Activated CD8-positive, alpha-beta T cell treated with anti-CD3 and anti-CD28 coated beads, Interleukin-2, amount 10 ng/mL, durations not matched to agents 7 days and 5 days (primary cell): ENCODE data around the gene C1QTNF2. TPM values are rescaled to one million over a fixed set of nuclear protein-coding genes. Genes with fewer than 3 reads are reported as not detected.

Experiments
- ATAC-seq: fragments of 150-1000 bp; cut with Tn5 transposase; one replicate; pipeline ENCODE4 v1.10.0; 2021; ENCODE audit warnings: moderate library complexity
- CTCF ChIA-PET: fragments of 350-600 bp; sonication (Branson Sonifier 250); formaldehyde crosslinking; loops from one replicate; lab custom pipeline; 2021; ENCODE audit warnings: antibody characterized with exemption; lab: Charles Lee
- POLR2A ChIA-PET: fragments of 350-600 bp; sonication (Branson Sonifier 250); formaldehyde crosslinking; loops from one replicate; lab custom pipeline; 2021; ENCODE audit warnings: antibody characterized with exemption; lab: Charles Lee
- DNase-seq: peaks from one replicate; pipeline ENCODE4 v3.0.0-alpha.2; 2020
- H3K27ac Mint-ChIP-seq: one replicate; pipeline ENCODE4 v1.8.0; 2021; ENCODE audit warnings: mild to moderate bottlenecking, mixed read lengths
- H3K27me3 Mint-ChIP-seq: one replicate; pipeline ENCODE4 v1.8.0; 2021; ENCODE audit warnings: low read depth, mixed read lengths
- H3K36me3 Mint-ChIP-seq: one replicate; pipeline ENCODE4 v1.8.0; 2021; ENCODE audit warnings: low read depth, mixed read lengths
- H3K4me1 Mint-ChIP-seq: one replicate; pipeline ENCODE4 v1.8.0; 2021; ENCODE audit warnings: low read depth, mixed read lengths
- H3K4me3 Mint-ChIP-seq: one replicate; pipeline ENCODE4 v1.8.0; 2021; ENCODE audit warnings: mild to moderate bottlenecking, mixed read lengths
- H3K9me3 Mint-ChIP-seq: one replicate; pipeline ENCODE4 v1.8.0; 2022; ENCODE audit warnings: mixed read lengths; ENCODE audit not compliant: insufficient read depth
- total RNA-seq, 2 experiments: library from RNA; stranded (reverse); gene quantifications; one replicate each; pipeline ENCODE4 v1.2.3, GENCODE V29; 2021

C1QTNF2 gene
- total RNA-seq, 2 experiments from 2014 or later, result not detected

DNA sequence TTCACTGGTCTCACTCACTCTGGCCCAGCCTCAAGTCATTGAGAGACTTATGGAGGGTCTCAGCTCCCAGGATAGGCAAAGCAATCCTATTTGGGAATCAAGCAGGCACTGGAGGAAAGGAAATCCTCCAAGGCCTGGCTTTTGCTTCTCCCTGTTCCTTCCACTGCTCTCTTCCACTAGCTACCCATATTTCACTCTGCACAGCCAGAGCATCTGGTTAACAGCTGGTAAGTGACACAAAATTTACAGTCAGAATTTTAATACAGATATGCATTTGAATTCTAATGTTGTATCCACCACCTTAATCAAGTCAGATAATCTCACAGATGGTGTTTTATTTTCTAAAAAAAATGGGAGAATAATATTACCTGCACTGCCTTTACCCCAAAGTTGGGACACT, 868 bp upstream of the C1QTNF2 start:
- CTCF ChIA-PET, result interaction anchor here (1.3 kb wide), 1 partner anchor 350 kb away, joined by 4 read pairs; no protein-coding TSS in a partner anchor
- POLR2A ChIA-PET, result no interaction called here
- Mint-ChIP-seq H3K36me3 (no peaks in the 10 kb centered on the region), H3K4me1 (peaks cover 11% of the 10 kb centered on the region), H3K27ac (no peak overlapping the region), H3K9me3 (no peaks in the 10 kb centered on the region), H3K4me3 (no peak overlapping the region), H3K27me3 (peaks cover 67% of the 10 kb centered on the region)
- ATAC-seq (no peak), DNase-seq (no peak)

DNA sequence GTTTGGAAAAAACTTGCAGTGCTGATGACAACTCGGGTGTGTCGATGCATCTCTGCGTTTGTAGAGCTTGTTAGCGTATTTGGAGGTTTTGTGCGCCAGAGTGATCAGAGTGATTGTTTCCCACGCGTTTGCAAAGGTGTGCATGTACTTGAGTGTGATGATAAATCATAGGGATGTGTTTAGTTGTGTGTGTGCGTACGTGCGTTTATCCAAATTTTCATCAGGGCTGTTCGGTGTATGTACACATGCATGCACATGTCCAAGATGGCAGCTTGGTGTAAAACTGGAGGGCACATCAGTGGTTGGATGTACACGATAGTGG, 248 bp upstream of the C1QTNF2 start:
- no peak overlapping the region for H3K27ac Mint-ChIP-seq
- ATAC-seq, result no peak
- H3K27me3 Mint-ChIP-seq, result peaks cover 67% of the 10 kb centered on the region

DNA sequence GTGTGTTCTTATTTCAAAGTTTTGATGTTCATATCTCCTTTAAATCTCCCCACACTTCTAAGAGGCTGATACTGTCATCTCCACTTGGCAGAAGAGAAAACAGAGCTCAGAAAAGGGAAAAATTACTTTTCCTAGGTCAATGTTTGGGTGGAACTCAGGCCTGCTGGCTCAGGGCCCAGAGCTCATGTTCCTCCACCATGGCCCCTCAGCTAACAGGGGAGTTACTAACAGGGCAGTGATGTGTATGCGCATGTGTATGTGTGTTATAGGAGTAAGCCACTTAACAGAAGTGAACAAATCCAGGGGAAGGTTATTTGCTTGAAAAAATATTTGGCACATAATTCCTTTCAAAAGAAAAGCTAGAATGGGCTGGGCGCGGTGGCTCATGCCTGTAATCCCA, 2.5 kb downstream of the C1QTNF2 start:
- Mint-ChIP-seq H3K4me3 (no peak overlapping the region), H3K4me1 (peaks cover 11% of the 10 kb centered on the region), H3K9me3 (no peaks in the 10 kb centered on the region), H3K27ac (no peak overlapping the region), H3K36me3 (no peaks in the 10 kb centered on the region), H3K27me3 (peaks cover 49% of the 10 kb centered on the region)
- ChIA-PET CTCF (interaction anchor here (1.3 kb wide), 1 partner anchor 22 kb away, joined by 5 read pairs; no protein-coding TSS in a partner anchor), POLR2A (no interaction called here)
- ATAC-seq (no peak), DNase-seq (no peak)

More for the DNA sequence above, 248 bp upstream of the C1QTNF2 start:
- no peak overlapping the region for H3K4me3 Mint-ChIP-seq
- H3K36me3 Mint-ChIP-seq, result no peaks in the 10 kb centered on the region
- CTCF ChIA-PET, result interaction anchor here (1.0 to 1.3 kb wide), 3 partner anchors 8 to 384 kb away, joined by 3 to 4 read pairs (median 3); no protein-coding TSS in a partner anchor
- POLR2A ChIA-PET, result no interaction called here
- DNase-seq, result no peak
- H3K4me1 Mint-ChIP-seq, result peaks cover 11% of the 10 kb centered on the region
- no peaks in the 10 kb centered on the region for H3K9me3 Mint-ChIP-seq

DNA sequence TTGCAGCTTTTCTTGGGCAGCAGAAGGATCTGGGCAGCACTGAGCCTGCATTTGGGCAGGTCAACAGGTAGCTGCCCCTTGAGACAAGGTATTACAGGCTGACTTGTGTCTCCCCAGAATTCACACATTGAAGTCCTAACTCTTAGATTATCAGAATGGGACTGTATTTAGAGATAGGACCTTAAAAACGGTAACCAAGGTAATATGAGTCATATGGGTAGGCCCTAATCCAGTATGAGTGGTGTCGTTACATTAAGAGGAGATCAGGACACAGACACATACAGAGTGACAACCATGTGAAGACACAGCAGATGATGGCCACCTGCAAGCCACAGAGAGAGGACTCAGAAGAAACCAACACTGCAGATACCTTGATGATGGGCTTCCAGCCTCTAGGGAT, 3.2 kb downstream of the C1QTNF2 start:
- DNase-seq (no peak), ATAC-seq (no peak)
- ChIA-PET POLR2A (no interaction called here), CTCF (interaction anchor here (1.3 kb wide), 1 partner anchor 21 kb away, joined by 5 read pairs; no protein-coding TSS in a partner anchor)
- H3K27me3 Mint-ChIP-seq, result peaks cover 43% of the 10 kb centered on the region
- H3K9me3 Mint-ChIP-seq, result no peaks in the 10 kb centered on the region
- peaks cover 11% of the 10 kb centered on the region for H3K4me1 Mint-ChIP-seq
- no peak overlapping the region for H3K27ac Mint-ChIP-seq
- no peak overlapping the region for H3K4me3 Mint-ChIP-seq
- H3K36me3 Mint-ChIP-seq, result no peaks in the 10 kb centered on the region

DNA sequence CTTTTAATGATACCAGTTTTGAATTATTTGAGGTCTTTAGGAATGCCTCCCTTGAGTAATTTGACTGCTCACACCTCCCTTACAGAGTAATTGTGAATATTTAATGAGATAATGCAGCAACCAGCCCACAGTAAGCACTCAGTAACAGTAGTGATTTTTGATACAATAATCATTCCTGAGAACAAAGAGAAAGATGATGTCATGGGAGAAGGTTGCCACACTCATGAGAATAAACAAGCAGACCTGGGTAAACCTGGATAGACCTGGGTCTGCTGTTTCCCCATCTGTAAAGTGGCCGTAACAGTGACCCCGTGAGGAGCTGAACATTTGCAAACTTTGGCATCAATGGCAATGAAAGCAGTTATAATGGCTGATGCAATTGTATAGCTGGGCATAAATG, 4.2 kb downstream of the C1QTNF2 start:
- no peaks in the 10 kb centered on the region for H3K9me3 Mint-ChIP-seq
- no peak for ATAC-seq
- POLR2A ChIA-PET, result no interaction called here
- no peaks in the 10 kb centered on the region for H3K36me3 Mint-ChIP-seq
- no peak overlapping the region for H3K4me3 Mint-ChIP-seq
- H3K27me3 Mint-ChIP-seq, result peaks cover 37% of the 10 kb centered on the region
- CTCF ChIA-PET, result interaction anchor here (1.0 kb wide), 1 partner anchor 21 kb away, joined by 3 read pairs; no protein-coding TSS in a partner anchor
- DNase-seq, result no peak
- H3K27ac Mint-ChIP-seq, result no peak overlapping the region
- H3K4me1 Mint-ChIP-seq, result peaks cover 11% of the 10 kb centered on the region

DNA sequence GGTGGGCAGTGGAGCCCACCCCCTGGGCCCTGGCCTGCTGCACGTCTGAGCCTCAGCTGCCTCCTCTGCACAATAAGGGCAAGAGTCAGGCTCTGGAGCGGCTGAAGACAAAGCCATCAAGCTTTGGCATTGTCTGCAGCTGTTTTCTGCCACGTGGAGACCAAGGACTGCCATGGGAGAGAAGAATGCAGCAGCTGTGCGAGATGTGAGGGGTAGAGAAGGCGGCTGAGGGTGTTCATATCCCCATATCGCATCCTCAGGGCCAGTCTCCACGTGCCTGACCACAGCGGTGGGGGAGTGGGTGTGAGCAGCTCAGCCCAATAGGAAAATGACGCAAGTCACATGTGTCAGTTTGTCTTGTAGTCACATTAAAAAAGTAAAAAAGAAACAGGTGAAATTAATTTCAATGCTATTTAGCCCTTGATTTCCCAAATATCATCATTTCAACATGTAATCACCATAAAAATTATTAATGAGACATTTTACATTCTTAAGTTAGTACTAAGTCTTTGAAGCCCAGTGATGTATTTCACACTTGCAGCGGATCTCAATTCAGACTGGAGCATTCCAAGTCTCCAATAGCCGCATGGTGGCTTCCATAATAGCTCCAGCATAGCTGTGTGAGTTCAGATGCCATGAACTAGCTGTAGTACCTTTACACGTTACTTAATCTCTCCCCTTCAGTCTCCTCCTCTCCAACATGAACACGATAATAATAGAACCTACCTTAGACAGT, 6.6 kb downstream of the C1QTNF2 start:
- ChIA-PET POLR2A (no interaction called here), CTCF (no interaction called here)
- Mint-ChIP-seq H3K36me3 (no peaks in the 10 kb centered on the region), H3K4me3 (no peak overlapping the region), H3K4me1 (no peaks in the 10 kb centered on the region), H3K9me3 (no peaks in the 10 kb centered on the region), H3K27ac (no peak overlapping the region), H3K27me3 (peaks cover 23% of the 10 kb centered on the region)
- no peak for ATAC-seq
- no peak for DNase-seq

- POLR2A ChIA-PET, result no interaction called here
These were observed 7.2 kb downstream of the C1QTNF2 start for GRCh38 chr5:160363211-160363610.

GRCh38 chr5:160361624-160362228, 8.7 kb downstream of the C1QTNF2 start:
- ChIA-PET POLR2A (no interaction called here), CTCF (interaction anchor here (1.3 kb wide), 1 partner anchor 340 kb away, joined by 3 read pairs; no protein-coding TSS in a partner anchor)
- ATAC-seq (no peak), DNase-seq (no peak)
- no peaks in the 10 kb centered on the region for H3K36me3 Mint-ChIP-seq
- no peaks in the 10 kb centered on the region for H3K4me1 Mint-ChIP-seq
- H3K27me3 Mint-ChIP-seq, result peaks cover 8% of the 10 kb centered on the region
- no peak overlapping the region for H3K4me3 Mint-ChIP-seq
- no peak overlapping the region for H3K27ac Mint-ChIP-seq
- H3K9me3 Mint-ChIP-seq, result no peaks in the 10 kb centered on the region

More at GRCh38 chr5:160363211-160363610, 7.2 kb downstream of the C1QTNF2 start:
- H3K36me3 Mint-ChIP-seq, result no peaks in the 10 kb centered on the region
- CTCF ChIA-PET, result no interaction called here
- ATAC-seq (no peak), DNase-seq (no peak)
- no peaks in the 10 kb centered on the region for H3K9me3 Mint-ChIP-seq
- H3K27ac Mint-ChIP-seq, result no peak overlapping the region
- H3K4me3 Mint-ChIP-seq, result no peak overlapping the region
- H3K27me3 Mint-ChIP-seq, result peaks cover 19% of the 10 kb centered on the region
- no peaks in the 10 kb centered on the region for H3K4me1 Mint-ChIP-seq

- H3K4me3 Mint-ChIP-seq, result no peak overlapping the region
- no peaks in the 10 kb centered on the region for H3K36me3 Mint-ChIP-seq
- DNase-seq, result no peak
- H3K4me1 Mint-ChIP-seq, result no peaks in the 10 kb centered on the region
- POLR2A ChIA-PET, result no interaction called here
- H3K27ac Mint-ChIP-seq, result no peak overlapping the region
- no peaks in the 10 kb centered on the region for H3K9me3 Mint-ChIP-seq
- H3K27me3 Mint-ChIP-seq, result peaks cover 8% of the 10 kb centered on the region
- no peak for ATAC-seq
- CTCF ChIA-PET, result interaction anchor here (1.3 kb wide), 1 partner anchor 338 kb away, joined by 3 read pairs; no protein-coding TSS in a partner anchor
These were observed 10.1 kb downstream of the C1QTNF2 start for GRCh38 chr5:160360310-160360709.

DNA sequence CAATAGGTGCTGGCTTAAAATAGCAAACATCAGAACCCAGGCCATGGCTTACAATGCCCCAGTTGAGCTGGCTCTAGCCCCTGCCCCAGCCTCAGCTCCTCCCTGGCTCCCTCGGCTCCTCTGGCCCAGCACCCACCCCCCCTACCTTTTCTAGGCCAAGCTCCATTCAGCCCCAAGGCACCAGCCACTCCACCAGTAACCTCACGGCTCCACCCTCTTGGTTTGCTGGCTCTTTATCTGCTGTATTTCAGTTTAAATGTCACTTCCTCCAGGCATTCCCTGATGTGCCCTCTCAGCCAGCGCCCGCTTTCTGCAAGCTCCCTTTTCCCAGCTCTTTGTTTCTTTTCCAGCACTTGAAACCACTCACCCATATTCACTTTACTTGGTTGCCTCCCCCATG, 10.6 kb downstream of the C1QTNF2 start:
- H3K36me3 Mint-ChIP-seq, result no peaks in the 10 kb centered on the region
- no peak overlapping the region for H3K27ac Mint-ChIP-seq
- H3K27me3 Mint-ChIP-seq, result peaks cover 6% of the 10 kb centered on the region
- ChIA-PET POLR2A (no interaction called here), CTCF (no interaction called here)
- DNase-seq, result no peak
- no peaks in the 10 kb centered on the region for H3K9me3 Mint-ChIP-seq
- no peak for ATAC-seq
- no peaks in the 10 kb centered on the region for H3K4me1 Mint-ChIP-seq
- no peak overlapping the region for H3K4me3 Mint-ChIP-seq

GRCh38 chr5:160359242-160359641, 11.2 kb downstream of the C1QTNF2 start:
- H3K36me3 Mint-ChIP-seq, result no peaks in the 10 kb centered on the region
- H3K27me3 Mint-ChIP-seq, result peaks cover 6% of the 10 kb centered on the region
- H3K4me3 Mint-ChIP-seq, result no peak overlapping the region
- POLR2A ChIA-PET, result no interaction called here
- CTCF ChIA-PET, result no interaction called here
- H3K27ac Mint-ChIP-seq, result no peak overlapping the region
- H3K4me1 Mint-ChIP-seq, result no peaks in the 10 kb centered on the region
- no peaks in the 10 kb centered on the region for H3K9me3 Mint-ChIP-seq
- ATAC-seq, result no peak
- no peak for DNase-seq

DNA sequence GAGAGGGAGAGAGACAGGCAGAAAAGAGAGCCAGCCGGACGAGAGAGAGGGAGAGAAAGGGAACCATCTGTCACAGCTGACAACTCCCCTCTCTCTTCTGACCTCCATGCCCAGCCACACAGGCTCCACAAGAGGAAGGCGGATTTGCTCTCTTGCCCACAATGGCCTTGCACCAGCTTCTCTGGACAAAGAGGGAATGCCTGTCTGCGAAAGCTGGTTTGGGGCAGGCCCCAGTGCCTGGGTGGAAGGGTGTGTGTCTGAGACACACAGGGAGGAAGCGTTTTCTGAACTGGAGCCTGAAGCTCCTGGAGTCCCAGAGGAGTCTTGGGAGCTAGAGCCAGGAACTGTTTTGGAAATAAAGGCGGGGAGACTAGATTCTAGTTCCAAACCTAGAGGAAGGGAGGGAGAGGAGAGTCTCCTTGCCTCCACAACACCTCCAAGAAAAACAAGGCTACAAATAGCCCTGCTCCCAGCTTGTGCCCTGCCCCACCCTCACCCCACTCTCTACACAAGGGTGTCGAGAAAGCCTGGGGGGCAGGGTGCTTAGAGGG, 12.5 kb downstream of the C1QTNF2 start:
- POLR2A ChIA-PET, result no interaction called here
- Mint-ChIP-seq H3K27me3 (peaks cover 10% of the 10 kb centered on the region), H3K36me3 (no peaks in the 10 kb centered on the region), H3K9me3 (no peaks in the 10 kb centered on the region), H3K4me3 (no peak overlapping the region), H3K4me1 (no peaks in the 10 kb centered on the region), H3K27ac (no peak overlapping the region)
- no peak for ATAC-seq
- CTCF ChIA-PET, result no interaction called here
- no peak for DNase-seq
